BLaER1 treated with 17β-estradiol and CSF1 and Interleukin-3, amounts not matched to agents 10 nM and 100 nM (cell line): Measurements from ENCODE around the gene PTPRQ.

Experiments
- H3K27ac ChIP-seq, 11 experiments: shearing (Covaris generic); formaldehyde crosslinking; 2 replicates each; pipeline ENCODE4 v1.8.1; 2022
- H3K27me3 ChIP-seq, 11 experiments: shearing (Covaris generic); formaldehyde crosslinking; 2 replicates each; pipeline ENCODE4 v1.8.1; 2022
- H3K36me3 ChIP-seq, 11 experiments: shearing (Covaris generic); formaldehyde crosslinking; 2 replicates each; pipeline ENCODE4 v1.8.1; 2022
- H3K4me1 ChIP-seq, 10 experiments: shearing (Covaris generic); formaldehyde crosslinking; 2 replicates each; pipeline ENCODE4 v1.8.1; 2022
- H3K4me2 ChIP-seq, 11 experiments: shearing (Covaris generic); formaldehyde crosslinking; 2 replicates each; pipeline ENCODE4 v1.8.1; 2022
- H3K4me3 ChIP-seq, 10 experiments: shearing (Covaris generic); formaldehyde crosslinking; 2 replicates each; pipeline ENCODE4 v1.8.1; 2022
- H3K9ac ChIP-seq, 11 experiments: shearing (Covaris generic); formaldehyde crosslinking; 2 replicates each; pipeline ENCODE4 v1.8.1; 2022
- H3K9me3 ChIP-seq, 11 experiments: shearing (Covaris generic); formaldehyde crosslinking; replicated peaks in 1 of 11; 2 replicates each; pipeline ENCODE4 v1.8.1; 2022
- H4K20me1 ChIP-seq, 11 experiments: shearing (Covaris generic); formaldehyde crosslinking; 2 replicates each; pipeline ENCODE4 v1.8.1; 2022
- Cebpa-rat ChIP-seq, 11 experiments: shearing (Covaris generic); IDR thresholded peaks; 2 replicates each; pipeline ENCODE4 v1.8.1; 2022

Gene PTPRQ

DNA sequence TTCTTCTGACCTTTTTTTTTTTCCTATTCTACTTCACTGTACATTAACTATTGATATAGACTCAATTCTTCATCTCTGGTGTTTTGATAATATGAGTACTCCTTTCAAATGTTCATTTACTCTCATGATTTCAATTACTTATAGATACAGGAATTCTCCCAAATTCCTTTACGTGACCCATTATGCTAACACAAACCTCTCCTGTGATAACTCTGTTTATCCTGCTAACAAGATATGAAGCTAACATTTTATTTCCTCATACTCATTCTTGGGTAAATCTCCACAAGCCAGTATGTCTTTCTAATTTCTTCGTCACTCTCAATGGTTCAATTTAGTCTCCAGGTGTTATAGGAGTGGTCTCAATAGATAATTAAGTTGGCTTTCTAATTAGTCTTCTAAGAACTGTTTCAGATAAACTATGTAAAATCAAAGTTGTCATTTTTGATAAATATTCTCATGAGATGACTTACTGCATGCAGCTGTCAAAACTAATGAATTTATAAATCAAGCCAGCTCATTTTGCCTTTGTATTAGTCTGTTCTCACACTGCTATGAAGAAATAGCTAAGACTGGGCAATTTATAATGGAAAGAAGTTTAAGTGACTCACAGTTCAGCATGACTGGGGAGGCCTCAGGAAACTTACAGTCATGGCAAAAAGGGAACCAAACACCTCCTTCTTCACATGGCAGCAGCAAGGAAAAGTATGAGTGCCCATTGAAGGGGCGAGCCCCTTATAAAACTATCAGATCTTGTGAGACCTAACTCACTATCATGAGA lies 132.8 kb downstream of the PTPRQ start:
- Histone ChIP-seq H3K27me3 (no peaks in the 10 kb centered on the region), H3K4me1 (no peaks in the 10 kb centered on the region), H3K27ac (no peak overlapping the region), H3K4me2 (no peak overlapping the region), H3K9ac (no peak overlapping the region), H3K9me3 (peaks cover 0 to 12% (median 0%) of the 10 kb centered on the region in 11 experiments; a peak in 9 of 22 replicates), H3K36me3 (no peaks in the 10 kb centered on the region), H3K4me3 (no peak overlapping the region), H4K20me1 (no peaks in the 10 kb centered on the region)
- TF ChIP-seq Cebpa-rat (IDR thresholded peaks at IDR 0.05): no peak

DNA sequence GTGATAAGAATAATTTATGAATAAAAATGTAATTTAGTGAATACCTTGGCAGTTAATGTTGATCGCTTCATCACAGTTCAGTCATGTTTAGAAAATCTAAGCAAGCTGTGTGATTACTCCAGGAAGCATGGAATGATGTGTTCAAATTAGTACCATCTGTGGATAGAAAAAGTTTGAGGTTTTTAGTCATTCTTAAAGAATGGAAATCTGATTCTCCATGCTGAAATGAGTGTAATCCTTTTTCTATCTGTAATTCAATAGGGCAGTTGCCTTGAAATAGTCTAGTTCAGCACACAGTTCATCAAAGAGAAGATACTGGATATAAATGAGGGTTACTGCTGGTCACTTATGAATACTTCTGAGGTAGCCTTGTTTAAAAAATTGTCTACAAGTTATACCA lies 136.2 kb downstream of the PTPRQ start:
- Histone ChIP-seq H3K27me3 (no peaks in the 10 kb centered on the region), H3K9me3 (peaks cover 0 to 12% (median 0%) of the 10 kb centered on the region in 11 experiments; a peak in 9 of 22 replicates), H3K4me1 (no peaks in the 10 kb centered on the region), H3K4me2 (no peak overlapping the region), H3K27ac (no peak overlapping the region), H3K4me3 (no peak overlapping the region), H3K36me3 (no peaks in the 10 kb centered on the region), H4K20me1 (no peaks in the 10 kb centered on the region), H3K9ac (no peak overlapping the region)
- no peak for TF ChIP-seq Cebpa-rat (IDR thresholded peaks at IDR 0.05)

DNA sequence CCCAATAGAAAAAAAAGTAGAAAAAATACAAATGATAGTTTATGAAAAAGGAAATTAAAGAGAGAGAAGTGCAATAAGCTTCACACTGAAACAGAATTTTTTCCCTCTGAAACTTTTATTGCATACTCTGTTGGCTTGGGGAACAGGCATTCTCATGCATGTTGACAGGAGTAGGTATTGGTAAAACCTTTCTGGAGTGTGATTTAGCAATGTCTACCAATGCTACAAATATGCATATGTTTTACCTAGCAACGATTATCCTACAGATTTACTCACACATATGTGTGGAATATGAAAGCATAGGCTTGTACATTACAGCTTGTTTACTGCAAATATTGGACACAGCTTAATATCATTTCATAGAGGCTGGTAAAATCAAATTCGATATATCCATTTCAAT lies 137.7 kb downstream of the PTPRQ start:
- Histone ChIP-seq H3K36me3 (no peaks in the 10 kb centered on the region), H4K20me1 (no peaks in the 10 kb centered on the region), H3K27ac (no peak overlapping the region), H3K27me3 (no peaks in the 10 kb centered on the region), H3K4me1 (no peaks in the 10 kb centered on the region), H3K9me3 (peaks cover 0 to 12% (median 0%) of the 10 kb centered on the region in 11 experiments; a peak in 9 of 22 replicates), H3K4me3 (no peak overlapping the region), H3K4me2 (no peak overlapping the region), H3K9ac (no peak overlapping the region)
- no peak for TF ChIP-seq Cebpa-rat (IDR thresholded peaks at IDR 0.05)

DNA sequence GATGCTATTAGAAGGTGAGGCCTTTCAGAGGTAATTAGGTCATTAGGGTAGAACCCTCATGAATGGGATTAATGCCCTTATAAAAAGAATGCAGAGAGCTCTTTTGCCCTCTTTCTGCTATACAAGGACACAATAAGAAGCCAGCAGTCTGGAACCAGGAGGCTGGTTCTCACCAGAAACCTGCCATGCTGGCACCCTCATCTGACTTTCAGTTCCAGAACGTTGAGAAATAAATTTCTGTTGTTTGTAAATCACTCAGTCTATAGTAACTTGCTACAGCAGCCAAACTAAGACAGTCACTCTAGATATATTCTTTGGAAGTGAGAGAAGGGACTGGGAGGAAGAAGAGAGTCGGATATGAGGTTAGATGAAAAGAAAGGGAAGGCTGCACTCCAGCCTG lies 138.4 kb downstream of the PTPRQ start:
- Histone ChIP-seq H4K20me1 (no peaks in the 10 kb centered on the region), H3K4me2 (no peak overlapping the region), H3K27me3 (no peaks in the 10 kb centered on the region), H3K36me3 (no peaks in the 10 kb centered on the region), H3K27ac (no peak overlapping the region), H3K9me3 (peaks cover 0 to 7% (median 0%) of the 10 kb centered on the region in 11 experiments; a peak in 7 of 22 replicates), H3K4me1 (no peaks in the 10 kb centered on the region), H3K4me3 (no peak overlapping the region), H3K9ac (no peak overlapping the region)
- TF ChIP-seq Cebpa-rat (IDR thresholded peaks at IDR 0.05): no peak

DNA sequence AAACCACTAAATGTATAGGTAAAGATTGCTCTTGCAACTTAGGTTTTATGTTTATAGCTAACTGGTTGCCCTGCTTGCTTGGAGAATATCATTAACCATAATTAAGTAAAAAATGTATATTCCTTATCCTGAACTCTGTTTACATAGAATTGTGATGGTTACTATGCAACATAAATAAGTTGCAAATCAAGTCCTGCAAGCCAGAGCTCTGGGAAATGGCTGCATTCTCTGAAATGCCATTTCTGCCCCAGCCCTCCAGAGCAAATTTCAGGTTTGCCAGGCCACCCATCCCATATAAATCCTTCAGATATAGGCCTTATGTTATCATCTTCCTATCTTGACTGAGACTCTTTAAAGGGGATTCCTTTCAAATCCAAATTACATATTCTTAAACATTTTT lies 145.0 kb downstream of the PTPRQ start:
- Histone ChIP-seq H3K4me3 (no peak overlapping the region), H3K27me3 (no peaks in the 10 kb centered on the region), H3K4me1 (no peaks in the 10 kb centered on the region), H3K4me2 (no peak overlapping the region), H3K9me3 (no peaks in the 10 kb centered on the region), H4K20me1 (no peaks in the 10 kb centered on the region), H3K36me3 (no peaks in the 10 kb centered on the region), H3K9ac (no peak overlapping the region), H3K27ac (no peak overlapping the region)
- no peak for TF ChIP-seq Cebpa-rat (IDR thresholded peaks at IDR 0.05)

DNA sequence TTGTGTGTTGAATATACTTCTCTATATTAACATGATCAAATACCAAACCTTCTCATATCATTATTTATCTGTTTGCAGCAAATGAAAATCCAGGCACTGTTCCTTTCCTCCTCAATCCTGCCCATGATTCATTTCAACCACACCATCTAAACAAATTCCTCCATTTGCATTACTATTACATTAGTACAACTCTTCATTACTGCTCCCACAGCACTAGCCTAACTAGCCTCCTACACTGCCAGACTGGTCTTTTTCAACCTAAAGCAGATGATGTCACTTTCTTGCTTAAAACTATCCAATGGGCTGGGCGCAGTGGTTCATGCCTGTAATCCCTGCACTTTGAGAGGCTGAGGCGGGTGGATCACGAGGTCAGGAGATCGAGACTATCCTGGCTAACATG lies 146.1 kb downstream of the PTPRQ start:
- Histone ChIP-seq H3K27me3 (no peaks in the 10 kb centered on the region), H3K4me1 (no peaks in the 10 kb centered on the region), H3K9me3 (no peaks in the 10 kb centered on the region), H3K36me3 (no peaks in the 10 kb centered on the region), H3K27ac (no peak overlapping the region), H3K4me3 (no peak overlapping the region), H3K9ac (no peak overlapping the region), H3K4me2 (no peak overlapping the region), H4K20me1 (no peaks in the 10 kb centered on the region)
- no peak for TF ChIP-seq Cebpa-rat (IDR thresholded peaks at IDR 0.05)

DNA sequence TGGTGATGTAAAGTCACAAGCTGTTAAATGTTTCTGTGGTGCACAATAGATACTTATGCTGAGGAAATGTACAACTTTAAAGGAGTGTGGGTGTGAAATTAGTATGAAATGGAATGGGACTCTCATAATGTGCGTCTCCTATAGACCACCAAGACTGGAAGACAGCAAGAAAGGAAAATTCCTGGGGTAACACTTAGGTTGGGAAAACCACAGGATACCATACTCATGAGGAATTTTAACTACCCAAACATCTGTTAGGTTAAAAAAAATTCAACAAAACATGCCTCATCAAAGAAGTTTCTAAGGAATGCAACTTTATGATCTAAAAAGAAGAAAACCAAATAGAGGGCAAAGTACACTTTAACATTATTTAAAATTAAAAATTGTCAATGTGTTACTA lies 149.7 kb downstream of the PTPRQ start:
- H3K27ac ChIP-seq: no peak overlapping the region
- no peak overlapping the region for H3K4me3 ChIP-seq
- no peaks in the 10 kb centered on the region for H3K36me3 ChIP-seq
- no peaks in the 10 kb centered on the region for H3K27me3 ChIP-seq
- TF ChIP-seq Cebpa-rat (IDR thresholded peaks at IDR 0.05): no peak
- H4K20me1 ChIP-seq: no peaks in the 10 kb centered on the region
- H3K4me2 ChIP-seq: no peak overlapping the region
- H3K9me3 ChIP-seq: no peaks in the 10 kb centered on the region
- no peak overlapping the region for H3K9ac ChIP-seq
- no peaks in the 10 kb centered on the region for H3K4me1 ChIP-seq

DNA sequence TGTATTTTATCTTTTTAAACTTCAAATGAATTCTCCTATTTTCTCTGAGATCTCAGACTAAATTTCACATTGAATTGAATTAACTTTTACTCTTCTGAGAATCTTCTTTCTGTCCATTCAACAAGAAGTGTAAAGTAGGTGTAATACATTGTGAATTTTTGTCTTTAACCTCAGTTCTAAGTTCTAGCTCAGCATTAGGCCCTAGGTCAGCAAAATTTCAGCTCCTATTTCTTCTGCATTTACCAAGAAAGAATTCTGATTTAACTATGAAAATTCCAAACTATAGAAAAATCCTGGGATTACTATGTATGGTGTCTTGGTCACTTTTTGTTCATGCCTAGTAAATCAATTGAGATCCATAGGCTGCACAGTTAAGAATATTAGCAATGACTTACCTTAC lies 152.5 kb downstream of the PTPRQ start:
- Histone ChIP-seq H3K4me1 (no peaks in the 10 kb centered on the region), H3K36me3 (no peaks in the 10 kb centered on the region), H3K9me3 (no peaks in the 10 kb centered on the region), H3K27ac (no peak overlapping the region), H3K4me3 (no peak overlapping the region), H3K27me3 (no peaks in the 10 kb centered on the region), H4K20me1 (no peaks in the 10 kb centered on the region), H3K9ac (no peak overlapping the region), H3K4me2 (no peak overlapping the region)
- no peak for TF ChIP-seq Cebpa-rat (IDR thresholded peaks at IDR 0.05)

DNA sequence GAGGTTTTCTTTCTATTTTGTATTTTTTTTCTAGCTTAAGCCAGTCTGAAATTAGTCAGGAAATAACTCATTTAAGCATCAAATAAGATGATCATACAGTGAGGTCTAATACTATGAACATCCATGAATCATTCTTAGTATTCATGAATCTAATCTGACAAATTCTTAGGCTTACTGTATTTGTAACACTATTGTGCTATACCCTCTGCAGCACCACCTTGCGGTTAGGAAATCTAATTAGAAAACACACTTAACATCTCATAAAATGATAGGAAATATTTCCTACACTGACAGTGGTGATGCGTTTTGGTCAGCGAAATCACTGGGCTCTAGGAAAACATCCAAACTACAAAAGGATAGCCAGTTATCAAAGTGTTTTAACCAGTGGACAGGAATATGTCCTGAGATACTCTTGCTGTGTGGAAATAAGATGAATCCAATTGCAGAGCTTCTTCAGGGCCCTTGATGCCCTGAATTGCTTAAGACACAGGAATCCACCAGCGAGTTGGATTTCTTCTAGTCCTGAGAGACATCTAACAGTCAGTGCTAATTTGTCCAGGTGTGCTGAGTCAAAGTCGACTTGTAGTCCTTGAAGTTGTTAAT lies 154.1 kb downstream of the PTPRQ start:
- H3K4me1 ChIP-seq: no peaks in the 10 kb centered on the region
- H3K27me3 ChIP-seq: no peaks in the 10 kb centered on the region
- TF ChIP-seq Cebpa-rat (IDR thresholded peaks at IDR 0.05): no peak
- no peak overlapping the region for H3K27ac ChIP-seq
- H3K4me3 ChIP-seq: no peak overlapping the region
- no peaks in the 10 kb centered on the region for H3K36me3 ChIP-seq
- H3K9ac ChIP-seq: no peak overlapping the region
- no peaks in the 10 kb centered on the region for H4K20me1 ChIP-seq
- H3K4me2 ChIP-seq: no peak overlapping the region
- H3K9me3 ChIP-seq: no peaks in the 10 kb centered on the region

DNA sequence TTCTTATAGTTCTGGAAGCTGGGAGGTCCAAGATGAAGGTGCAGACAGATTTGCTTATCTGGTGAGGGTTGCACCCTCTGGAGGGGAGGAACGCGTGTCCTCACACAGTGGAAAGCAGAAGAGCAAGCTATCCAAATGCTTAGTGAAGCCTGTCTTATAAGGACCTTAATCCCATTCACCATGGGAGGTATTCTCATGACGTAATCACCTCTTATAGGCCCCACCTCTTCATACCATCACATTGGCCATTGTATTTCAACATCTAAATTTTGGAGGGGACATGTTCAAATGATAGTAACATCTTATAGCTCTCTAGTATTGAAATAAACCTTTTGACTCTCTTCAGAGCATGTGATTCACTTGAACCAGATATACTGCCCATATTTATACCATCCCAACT lies 158.4 kb downstream of the PTPRQ start:
- TF ChIP-seq Cebpa-rat (IDR thresholded peaks at IDR 0.05): no peak
- Histone ChIP-seq H3K36me3 (no peaks in the 10 kb centered on the region), H3K27me3 (no peaks in the 10 kb centered on the region), H3K9ac (no peak overlapping the region), H4K20me1 (no peaks in the 10 kb centered on the region), H3K4me1 (no peaks in the 10 kb centered on the region), H3K9me3 (no peaks in the 10 kb centered on the region), H3K4me3 (no peak overlapping the region), H3K27ac (no peak overlapping the region), H3K4me2 (no peak overlapping the region)
